Brain microvascular endothelial cell (primary cell): ENCODE results near the gene PACRG.

Experiments
- DNase-seq: peaks from one replicate; pipeline ENCODE4 v3.0.0-alpha.2; 2020
- H3K27ac ChIP-seq: fragments of 250-450 bp; sonication (Bioruptor Pico); 2 replicates; pipeline ENCODE4 v1.5.1; 2020; ENCODE audit warnings: mild to moderate bottlenecking, moderate library complexity
- H3K27me3 ChIP-seq: fragments of 250-450 bp; sonication (Bioruptor Pico); replicated peaks from 2 replicates; pipeline ENCODE4 v1.5.1; 2020; ENCODE audit warnings: mild to moderate bottlenecking
- H3K36me3 ChIP-seq: fragments of 250-450 bp; sonication (Bioruptor Pico); replicated peaks from 2 replicates; pipeline ENCODE4 v1.5.1; 2020; ENCODE audit warnings: mild to moderate bottlenecking
- H3K4me3 ChIP-seq: 2 replicates; pipeline ENCODE4 v1.5.1; 2011; ENCODE audit warnings: low read depth, mild to moderate bottlenecking, control low read depth, low read length, moderate library complexity
- in situ Hi-C: cut with HindIII; loops from 2 replicates; pipeline ENCODE4 v1.10.0; 2017; ENCODE audit warnings: low sequenced_read_pairs, low pct_ligation_motif_present
- TF ChIP-seq, protein P1 (sequence below): IDR thresholded peaks from 2 replicates; pipeline ENCODE4 v1.5.1; 2011; ENCODE audit warnings: low read depth, mild to moderate bottlenecking, moderate library complexity, low read length, control low read depth, inconsistent platforms; ENCODE audit errors: missing control alignments

The PACRG gene

DNA sequence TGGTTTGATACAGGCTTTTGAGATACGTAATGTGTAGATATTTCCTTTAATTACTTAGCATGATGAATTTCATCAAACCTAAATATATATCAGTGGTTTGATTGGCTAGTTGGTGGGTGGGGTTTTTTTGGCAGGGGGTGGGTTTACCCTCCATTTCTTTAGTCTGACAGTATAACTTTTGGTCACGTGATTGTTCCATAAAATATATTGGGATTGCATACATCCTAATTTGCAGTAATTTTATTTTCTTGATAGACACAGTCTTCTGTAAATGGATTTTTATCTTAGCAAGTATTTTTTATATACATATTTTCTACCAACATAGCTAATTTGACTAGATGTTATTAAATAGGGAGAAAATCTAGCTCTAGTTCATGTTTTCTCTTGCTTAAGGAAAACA, 509.3 kb downstream of the PACRG start:
- Histone ChIP-seq H3K27ac (no peak overlapping the region), H3K4me3 (no peak overlapping the region), H3K36me3 (no peaks in the 10 kb centered on the region), H3K27me3 (no peaks in the 10 kb centered on the region)
- TF ChIP-seq, protein P1, sequence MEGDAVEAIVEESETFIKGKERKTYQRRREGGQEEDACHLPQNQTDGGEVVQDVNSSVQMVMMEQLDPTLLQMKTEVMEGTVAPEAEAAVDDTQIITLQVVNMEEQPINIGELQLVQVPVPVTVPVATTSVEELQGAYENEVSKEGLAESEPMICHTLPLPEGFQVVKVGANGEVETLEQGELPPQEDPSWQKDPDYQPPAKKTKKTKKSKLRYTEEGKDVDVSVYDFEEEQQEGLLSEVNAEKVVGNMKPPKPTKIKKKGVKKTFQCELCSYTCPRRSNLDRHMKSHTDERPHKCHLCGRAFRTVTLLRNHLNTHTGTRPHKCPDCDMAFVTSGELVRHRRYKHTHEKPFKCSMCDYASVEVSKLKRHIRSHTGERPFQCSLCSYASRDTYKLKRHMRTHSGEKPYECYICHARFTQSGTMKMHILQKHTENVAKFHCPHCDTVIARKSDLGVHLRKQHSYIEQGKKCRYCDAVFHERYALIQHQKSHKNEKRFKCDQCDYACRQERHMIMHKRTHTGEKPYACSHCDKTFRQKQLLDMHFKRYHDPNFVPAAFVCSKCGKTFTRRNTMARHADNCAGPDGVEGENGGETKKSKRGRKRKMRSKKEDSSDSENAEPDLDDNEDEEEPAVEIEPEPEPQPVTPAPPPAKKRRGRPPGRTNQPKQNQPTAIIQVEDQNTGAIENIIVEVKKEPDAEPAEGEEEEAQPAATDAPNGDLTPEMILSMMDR, result no peak
- DNase-seq, result no peak
- in situ Hi-C loops, result no loop called here

DNA sequence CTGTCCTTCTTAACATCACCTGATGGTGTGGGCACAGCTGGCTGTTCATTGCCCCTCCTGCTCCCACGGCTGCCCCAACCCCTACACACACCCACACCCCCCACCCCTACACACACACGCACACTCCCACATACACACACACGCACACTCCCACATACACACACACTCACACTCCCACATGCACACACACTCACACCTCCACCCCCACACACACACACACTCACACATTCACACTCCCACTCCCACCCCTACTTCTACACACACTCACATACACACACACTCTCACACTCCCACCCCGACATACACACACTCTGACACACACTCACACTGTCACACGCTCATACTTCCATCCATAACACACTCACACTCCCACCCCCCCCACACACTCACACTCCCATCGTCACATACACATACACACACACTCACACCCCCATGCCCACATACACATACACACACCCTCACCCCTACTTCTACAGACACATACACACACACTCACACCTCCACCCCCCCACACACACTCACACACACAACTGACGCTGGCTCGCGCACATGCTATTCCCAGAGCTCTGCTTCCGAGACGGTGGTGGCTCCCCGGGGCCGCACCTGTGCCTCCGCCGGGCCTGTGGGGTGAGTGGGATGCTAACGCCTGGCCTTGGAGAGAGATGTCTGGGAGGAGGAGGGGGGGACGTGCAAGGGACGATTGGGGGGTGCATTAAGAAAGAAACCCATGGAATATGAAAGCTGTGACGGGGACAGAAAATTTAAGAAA, 512.0 kb downstream of the PACRG start:
- Histone ChIP-seq H3K36me3 (no peaks in the 10 kb centered on the region), H3K27ac (no peak overlapping the region), H3K4me3 (no peak overlapping the region), H3K27me3 (no peaks in the 10 kb centered on the region)
- in situ Hi-C loops, result no loop called here
- TF ChIP-seq, protein P1, result no peak
- no peak for DNase-seq

DNA sequence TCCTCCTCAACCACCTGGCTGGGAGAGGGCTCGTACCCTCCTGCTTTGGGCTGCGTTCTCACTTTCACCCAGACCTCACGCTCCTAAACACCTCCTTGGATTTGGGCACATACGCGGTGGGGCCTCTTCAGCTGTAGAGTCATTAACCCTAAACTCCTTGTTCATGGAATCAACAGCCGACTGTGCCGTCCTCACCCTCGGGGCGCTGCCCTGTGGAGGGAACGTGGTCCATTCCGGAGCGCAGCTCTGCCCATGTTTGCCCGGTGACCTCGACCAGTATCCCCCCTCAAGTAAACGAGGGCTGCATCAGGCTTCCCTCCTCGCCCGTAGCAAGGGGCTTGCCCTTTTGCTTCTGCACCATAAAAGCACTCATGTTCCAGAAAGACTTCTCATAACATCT, 512.8 kb downstream of the PACRG start:
- Histone ChIP-seq H3K36me3 (no peaks in the 10 kb centered on the region), H3K27me3 (no peaks in the 10 kb centered on the region), H3K27ac (no peak overlapping the region), H3K4me3 (no peak overlapping the region)
- no peak for DNase-seq
- in situ Hi-C loops, result no loop called here
- TF ChIP-seq, protein P1, result no peak

DNA sequence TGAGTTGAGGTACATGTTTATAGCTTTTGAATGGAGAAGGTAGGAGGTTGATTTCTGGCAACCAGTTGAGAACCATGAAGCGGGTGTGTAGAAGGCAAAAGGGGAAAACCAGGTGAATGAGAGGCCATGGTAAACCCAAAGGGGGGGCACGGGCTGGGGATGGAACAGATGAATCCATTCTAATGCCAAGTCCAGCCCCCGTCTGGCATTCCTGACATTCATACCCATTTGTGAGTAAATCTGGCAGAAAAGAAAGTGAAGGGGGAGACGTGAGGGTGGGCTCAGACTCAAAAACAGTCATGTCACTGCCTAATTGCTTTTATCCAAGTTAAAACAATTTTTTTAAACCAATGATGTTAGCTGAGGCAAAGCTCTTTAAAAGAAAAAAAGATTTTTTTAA, 513.9 kb downstream of the PACRG start:
- TF ChIP-seq, protein P1, result no peak
- no peak for DNase-seq
- H3K27me3 ChIP-seq, result no peaks in the 10 kb centered on the region
- no peaks in the 10 kb centered on the region for H3K36me3 ChIP-seq
- in situ Hi-C loops, result no loop called here
- H3K27ac ChIP-seq, result no peak overlapping the region
- no peak overlapping the region for H3K4me3 ChIP-seq

DNA sequence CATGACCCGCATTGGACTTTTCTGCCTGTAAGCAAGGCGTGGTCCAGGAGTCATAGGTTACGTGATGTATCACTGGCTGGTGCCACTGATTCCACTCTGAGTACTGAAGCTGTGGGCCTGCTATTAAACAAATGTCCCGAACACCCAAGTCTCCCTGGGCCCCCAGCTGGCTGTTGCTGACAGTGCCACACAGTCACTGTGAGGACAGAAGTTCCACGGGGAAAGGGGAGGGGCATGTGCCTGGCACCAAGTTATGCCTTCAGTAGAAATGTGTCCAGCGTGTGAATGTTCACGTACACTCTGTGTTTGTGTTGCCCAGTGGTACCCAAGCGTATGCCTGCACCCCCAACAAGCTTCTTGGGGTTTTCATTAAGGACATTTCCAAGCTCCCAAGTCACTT, 515.3 kb downstream of the PACRG start:
- H3K27me3 ChIP-seq, result no peaks in the 10 kb centered on the region
- H3K36me3 ChIP-seq, result no peaks in the 10 kb centered on the region
- TF ChIP-seq, protein P1, result no peak
- DNase-seq, result no peak
- no peak overlapping the region for H3K27ac ChIP-seq
- in situ Hi-C loops, result no loop called here
- no peak overlapping the region for H3K4me3 ChIP-seq
